A673 (cell line): Measurements from ENCODE around the gene MDFIC2. TPM values are rescaled to one million over a fixed set of nuclear protein-coding genes. Genes with fewer than 3 reads are reported as not detected.

Experiments
- BruUV-seq: library from RNA; stranded (reverse); fragments of 400-500 nt; replicated peaks from 2 replicates; lab custom pipeline; 2021; lab: Mats Ljungman, UMichigan
- CTCF ChIA-PET: fragments of 300-600 bp; sonication (Branson Sonifier 250); formaldehyde crosslinking; loops from one replicate; lab custom pipeline; 2022; ENCODE audit warnings: antibody characterized with exemption; lab: Charles Lee
- POLR2A ChIA-PET: fragments of 300-600 bp; sonication (Branson Sonifier 250); formaldehyde crosslinking; loops from one replicate; lab custom pipeline; 2022; ENCODE audit warnings: antibody characterized with exemption; ENCODE audit not compliant: low non-redundant PET; lab: Charles Lee
- DNase-seq: peaks from one replicate; pipeline ENCODE4 v3.0.0-alpha.2; 2015; ENCODE audit warnings: low spot score
- H3K27ac ChIP-seq: fragments of 200-600 bp; sonication (generic); 2 replicates; pipeline ENCODE4 v1.5.1; 2016; ENCODE audit warnings: mixed run types, low read depth, mild to moderate bottlenecking, mixed read lengths, antibody characterized with exemption, low read length; ENCODE audit not compliant: poor library complexity, severe bottlenecking
- H3K27me3 ChIP-seq: fragments of 200-600 bp; sonication (generic); replicated peaks from 2 replicates; pipeline ENCODE4 v1.6.1; 2017; ENCODE audit warnings: mixed run types, low read depth, mild to moderate bottlenecking, mixed read lengths, antibody characterized with exemption, low read length; ENCODE audit not compliant: insufficient read depth, poor library complexity
- H3K36me3 ChIP-seq: fragments of 200-600 bp; sonication (generic); 2 replicates; pipeline ENCODE4 v1.6.1; 2016; ENCODE audit warnings: mixed run types, mild to moderate bottlenecking, mixed read lengths, antibody characterized with exemption, low read length; ENCODE audit not compliant: insufficient read depth, poor library complexity, severe bottlenecking
- H3K4me1 ChIP-seq: fragments of 200-600 bp; sonication (generic); 2 replicates; pipeline ENCODE4 v1.6.1; 2017; ENCODE audit warnings: mixed run types, mild to moderate bottlenecking, mixed read lengths, antibody characterized with exemption, low read length; ENCODE audit not compliant: insufficient read depth, poor library complexity, severe bottlenecking
- H3K4me3 ChIP-seq: fragments of 200-600 bp; sonication (generic); 2 replicates; pipeline ENCODE4 v1.5.1; 2016; ENCODE audit warnings: low read depth, mixed run types, mild to moderate bottlenecking, mixed read lengths, low read length; ENCODE audit not compliant: poor library complexity, severe bottlenecking
- H3K9me3 ChIP-seq: fragments of 200-600 bp; sonication (generic); 2 replicates; pipeline ENCODE4 v1.6.1; 2016; ENCODE audit warnings: mixed run types, low read depth, mild to moderate bottlenecking, mixed read lengths, antibody characterized with exemption, low read length; ENCODE audit not compliant: poor library complexity, severe bottlenecking
- EZH2 ChIP-seq: fragments of 200-600 bp; sonication (generic); IDR thresholded peaks from 2 replicates; pipeline ENCODE4 v1.6.1; 2017; ENCODE audit warnings: borderline replicate concordance, low read depth, mild to moderate bottlenecking, mixed read lengths, antibody characterized with exemption, low read length; ENCODE audit not compliant: poor library complexity, severe bottlenecking
- intact Hi-C: fragments of 100-400 bp; cut with micrococcal nuclease; formaldehyde crosslinking; loops from one replicate; pipeline ENCODE4 v1.10.0; 2022; ENCODE audit not compliant: unreplicated experiment
- total RNA-seq: library from RNA; stranded (reverse); gene quantifications from 2 replicates; pipeline ENCODE4 v1.2.3, GENCODE V29; 2021
- TF ChIP-seq, protein P1 (sequence below): fragments of 300-800, 200-600 bp; sonication (generic); conservative IDR thresholded peaks from 2 replicates; pipeline ENCODE4 v1.5.1; 2017; ENCODE audit warnings: low read depth, mild to moderate bottlenecking, antibody characterized with exemption, low read length, moderate library complexity, mixed read lengths

The MDFIC2 gene
- total RNA-seq, 1 experiment from 2014 or later: not detected

DNA sequence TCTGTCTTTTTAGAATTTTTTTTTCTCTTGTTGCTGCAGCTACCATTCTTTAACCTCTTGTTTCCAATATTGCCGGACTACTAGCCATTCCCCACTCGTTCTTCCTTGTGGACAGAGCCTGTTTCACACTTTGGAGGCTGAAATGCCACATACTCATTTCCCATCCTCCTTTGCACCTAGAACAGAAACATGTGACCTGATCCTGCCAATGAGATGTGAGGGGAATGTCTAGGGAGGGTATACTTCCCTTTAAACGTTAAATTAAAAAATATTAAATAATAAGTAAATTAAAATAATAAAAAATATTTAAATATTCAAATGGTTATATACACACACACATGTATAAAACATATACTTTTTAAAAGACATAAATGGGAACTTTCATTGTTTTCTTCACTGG lies 20.6 kb upstream of the MDFIC2 start:
- POLR2A ChIA-PET: no interaction called here
- TF ChIP-seq EZH2: no peak
- TF ChIP-seq, protein P1, sequence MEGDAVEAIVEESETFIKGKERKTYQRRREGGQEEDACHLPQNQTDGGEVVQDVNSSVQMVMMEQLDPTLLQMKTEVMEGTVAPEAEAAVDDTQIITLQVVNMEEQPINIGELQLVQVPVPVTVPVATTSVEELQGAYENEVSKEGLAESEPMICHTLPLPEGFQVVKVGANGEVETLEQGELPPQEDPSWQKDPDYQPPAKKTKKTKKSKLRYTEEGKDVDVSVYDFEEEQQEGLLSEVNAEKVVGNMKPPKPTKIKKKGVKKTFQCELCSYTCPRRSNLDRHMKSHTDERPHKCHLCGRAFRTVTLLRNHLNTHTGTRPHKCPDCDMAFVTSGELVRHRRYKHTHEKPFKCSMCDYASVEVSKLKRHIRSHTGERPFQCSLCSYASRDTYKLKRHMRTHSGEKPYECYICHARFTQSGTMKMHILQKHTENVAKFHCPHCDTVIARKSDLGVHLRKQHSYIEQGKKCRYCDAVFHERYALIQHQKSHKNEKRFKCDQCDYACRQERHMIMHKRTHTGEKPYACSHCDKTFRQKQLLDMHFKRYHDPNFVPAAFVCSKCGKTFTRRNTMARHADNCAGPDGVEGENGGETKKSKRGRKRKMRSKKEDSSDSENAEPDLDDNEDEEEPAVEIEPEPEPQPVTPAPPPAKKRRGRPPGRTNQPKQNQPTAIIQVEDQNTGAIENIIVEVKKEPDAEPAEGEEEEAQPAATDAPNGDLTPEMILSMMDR: no peak
- intact Hi-C loops: no loop called here
- Histone ChIP-seq H3K27me3 (no peaks in the 10 kb centered on the region), H3K27ac (no peak overlapping the region), H3K4me3 (no peak overlapping the region), H3K4me1 (no peaks in the 10 kb centered on the region), H3K9me3 (no peaks in the 10 kb centered on the region), H3K36me3 (no peaks in the 10 kb centered on the region)
- CTCF ChIA-PET: no interaction called here
- no TSS peak for BruUV-seq
- DNase-seq: no peak

DNA sequence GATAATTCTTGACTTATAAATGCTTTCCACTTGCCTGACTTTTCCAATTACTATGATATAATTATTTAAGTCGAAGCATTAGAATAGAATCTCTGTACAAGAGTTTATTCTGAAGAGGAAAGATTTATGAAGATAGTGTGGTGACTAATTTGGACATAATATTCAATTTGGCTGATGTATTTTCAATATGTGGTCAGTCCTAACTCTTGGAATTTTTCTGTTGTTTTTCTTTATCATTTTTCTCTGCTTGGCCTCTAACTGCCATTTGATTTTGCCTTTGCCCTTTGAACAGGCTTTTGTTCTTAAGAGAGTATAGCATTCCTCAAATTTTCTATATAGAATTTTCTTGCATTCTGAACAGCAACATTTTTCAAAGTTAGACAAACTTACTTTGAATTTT lies 2.6 kb upstream of the MDFIC2 start:
- CTCF ChIA-PET: no interaction called here
- no peak for DNase-seq
- no peaks in the 10 kb centered on the region for H3K4me1 ChIP-seq
- H3K9me3 ChIP-seq: no peaks in the 10 kb centered on the region
- H3K27me3 ChIP-seq: no peaks in the 10 kb centered on the region
- POLR2A ChIA-PET: no interaction called here
- no peaks in the 10 kb centered on the region for H3K36me3 ChIP-seq
- TF ChIP-seq, protein P1: no peak
- no peak for TF ChIP-seq EZH2
- no peak overlapping the region for H3K27ac ChIP-seq
- BruUV-seq: no TSS peak
- no peak overlapping the region for H3K4me3 ChIP-seq
- intact Hi-C loops: no loop called here

DNA sequence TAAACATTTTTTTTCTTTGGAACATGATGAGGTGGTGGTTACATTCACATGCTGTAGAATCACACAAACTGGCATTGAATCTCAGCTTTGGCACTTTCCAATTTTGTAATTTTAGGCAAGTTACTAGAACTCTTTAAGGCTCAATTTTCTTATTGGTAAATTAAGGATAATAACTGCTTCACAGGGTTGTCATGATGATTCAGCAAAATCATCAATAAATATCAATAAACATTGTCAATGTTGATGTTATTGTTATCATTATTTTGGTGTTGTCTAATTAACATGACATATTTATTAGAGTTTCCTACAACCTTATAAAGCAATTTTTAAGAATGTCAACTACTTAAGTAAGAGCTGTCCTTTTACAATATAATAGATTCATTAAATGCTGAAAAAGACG lies 1.6 kb downstream of the MDFIC2 start:
- ChIA-PET POLR2A (no interaction called here), CTCF (no interaction called here)
- BruUV-seq: no TSS peak
- H3K36me3 ChIP-seq: no peaks in the 10 kb centered on the region
- no peak overlapping the region for H3K27ac ChIP-seq
- H3K4me3 ChIP-seq: no peak overlapping the region
- TF ChIP-seq EZH2: no peak
- TF ChIP-seq, protein P1: no peak
- H3K27me3 ChIP-seq: no peaks in the 10 kb centered on the region
- no peaks in the 10 kb centered on the region for H3K4me1 ChIP-seq
- no peaks in the 10 kb centered on the region for H3K9me3 ChIP-seq
- intact Hi-C loops: no loop called here
- DNase-seq: no peak
